ENCODE measurements around the gene PPP4R3B.
"Not testable (repeated sequence)": the region's sequence is repeated elsewhere in the genome, so short reads cannot be mapped to it uniquely, and the experiment has no call there.

PPP4R3B gene

GRCh38 chr2:55617175-55618024, at the start of gene PPP4R3B:
Gene PPP4R3B (minus strand): TSS chr2:55617622. CDS start chr2:55617285, 337 bp downstream.
- FAIRE-seq, result peak; percentile 97

- no peak for FAIRE-seq
Observed at GRCh38 chr2:55653255-55653654, 35.8 kb upstream of the PPP4R3B start.

GRCh38 chr2:55649211-55649610, 31.8 kb upstream of the PPP4R3B start:
- no peak for FAIRE-seq

GRCh38 chr2:55636831-55637230, 19.4 kb upstream of the PPP4R3B start:
- FAIRE-seq, result no peak

GRCh38 chr2:55628931-55629330, 11.5 kb upstream of the PPP4R3B start:
- FAIRE-seq, result no peak

- FAIRE-seq, result no peak
Observed at GRCh38 chr2:55627915-55628314, 10.5 kb upstream of the PPP4R3B start.

GRCh38 chr2:55621802-55622201, 4.4 kb upstream of the PPP4R3B start:
- FAIRE-seq, result no peak

- no peak for FAIRE-seq
Observed at GRCh38 chr2:55620123-55620779, 2.8 kb upstream of the PPP4R3B start.

- FAIRE-seq, result peak; percentile 50
Observed at GRCh38 chr2:55618275-55619055, 1.0 kb upstream of the PPP4R3B start.

GRCh38 chr2:55618025-55618274, 528 bp upstream of the PPP4R3B start:
- FAIRE-seq, result no peak

- no peak for FAIRE-seq
Observed at GRCh38 chr2:55616551-55617174, 759 bp downstream of the PPP4R3B start.

- no peak for FAIRE-seq
Observed at GRCh38 chr2:55611997-55612396, 5.4 kb downstream of the PPP4R3B start.

GRCh38 chr2:55610954-55611743, 6.3 kb downstream of the PPP4R3B start:
- FAIRE-seq, result no peak

- FAIRE-seq, result no peak
Observed at GRCh38 chr2:55609938-55610578, 7.4 kb downstream of the PPP4R3B start.

GRCh38 chr2:55609193-55609794, 8.1 kb downstream of the PPP4R3B start:
- FAIRE-seq, result no peak

- no peak for FAIRE-seq
Observed at GRCh38 chr2:55607717-55608116, 9.7 kb downstream of the PPP4R3B start.

- no peak for FAIRE-seq
Observed at GRCh38 chr2:55604027-55604565, 13.3 kb downstream of the PPP4R3B start.

- no peak for FAIRE-seq
Observed at GRCh38 chr2:55601849-55602248, 15.6 kb downstream of the PPP4R3B start.

GRCh38 chr2:55598056-55598795, 19.2 kb downstream of the PPP4R3B start:
- FAIRE-seq, result no peak

- FAIRE-seq, result not testable (repeated sequence)
Observed at GRCh38 chr2:55596795-55597194, 20.6 kb downstream of the PPP4R3B start.
